DOHH2 (cell line): Measurements from ENCODE around the gene PDE3B.

Source experiments
- H3F3A ChIP-seq: fragments of 200-600 bp; sonication (generic), shearing (Covaris generic); 2 replicates; pipeline ENCODE4 v1.6.0; 2016; ENCODE audit warnings: antibody characterized with exemption, mild to moderate bottlenecking; ENCODE audit not compliant: control insufficient read depth, insufficient read depth
- H3K27ac ChIP-seq: fragments of 200-600 bp; sonication (generic); 2 replicates; pipeline ENCODE4 v1.5.1; 2014; ENCODE audit warnings: low read depth, mild to moderate bottlenecking, low read length, moderate library complexity
- H3K27me3 ChIP-seq: fragments of 200-600 bp; sonication (generic); 2 replicates; pipeline ENCODE4 v1.6.1; 2014; ENCODE audit warnings: mild to moderate bottlenecking, low read length, mixed read lengths; ENCODE audit not compliant: control insufficient read depth
- H3K36me3 ChIP-seq: fragments of 200-600 bp; sonication (generic); 2 replicates; pipeline ENCODE4 v1.6.1; 2014; ENCODE audit warnings: mild to moderate bottlenecking, low read length, moderate library complexity, mixed read lengths; ENCODE audit not compliant: control insufficient read depth
- H3K4me1 ChIP-seq: fragments of 200-600 bp; sonication (generic); 2 replicates; pipeline ENCODE4 v1.6.1; 2014; ENCODE audit warnings: mild to moderate bottlenecking, low read length, mixed read lengths; ENCODE audit not compliant: control insufficient read depth
- H3K4me2 ChIP-seq: fragments of 200-600 bp; sonication (generic); 2 replicates; pipeline ENCODE4 v1.6.0; 2014; ENCODE audit warnings: mild to moderate bottlenecking, low read length, moderate library complexity
- H3K4me3 ChIP-seq: fragments of 200-600 bp; sonication (generic); 2 replicates; pipeline ENCODE4 v1.5.1; 2014; ENCODE audit warnings: mild to moderate bottlenecking, low read length, mixed read lengths
- H3K79me2 ChIP-seq: fragments of 200-600 bp; sonication (generic); 2 replicates; pipeline ENCODE4 v1.6.1; 2014; ENCODE audit warnings: mild to moderate bottlenecking, low read length, mixed read lengths; ENCODE audit not compliant: control insufficient read depth
- H3K9me2 ChIP-seq: fragments of 200-600 bp; sonication (generic); replicated peaks from 2 replicates; pipeline ENCODE4 v1.6.1; 2014; ENCODE audit warnings: mild to moderate bottlenecking, low read length, mixed read lengths; ENCODE audit not compliant: control insufficient read depth
- H3K9me3 ChIP-seq: fragments of 200-600 bp; sonication (generic); 2 replicates; pipeline ENCODE4 v1.6.1; 2014; ENCODE audit warnings: antibody characterized with exemption, low read length, mixed read lengths; ENCODE audit not compliant: control insufficient read depth, insufficient read depth
- H4K20me1 ChIP-seq: fragments of 200-600 bp; sonication (generic); 2 replicates; pipeline ENCODE4 v1.6.0; 2014; ENCODE audit warnings: low read depth, mild to moderate bottlenecking, antibody characterized with exemption, low read length, moderate library complexity; ENCODE audit not compliant: control insufficient read depth, insufficient read depth
- EZH2phosphoT487 ChIP-seq: fragments of 200-600 bp; sonication (generic); IDR thresholded peaks from 2 replicates; pipeline ENCODE4 v1.6.1; 2017; ENCODE audit warnings: borderline replicate concordance, mild to moderate bottlenecking, antibody characterized with exemption, low read length, moderate library complexity, mixed read lengths
- TF ChIP-seq, protein P1 (sequence below): fragments of 200-600 bp; sonication (generic); IDR thresholded peaks from one replicate; pipeline ENCODE4 v1.5.1; 2014; ENCODE audit warnings: antibody characterized with exemption, mild to moderate bottlenecking, low read depth, low read length; ENCODE audit not compliant: poor library complexity, severe bottlenecking

PDE3B gene

DNA sequence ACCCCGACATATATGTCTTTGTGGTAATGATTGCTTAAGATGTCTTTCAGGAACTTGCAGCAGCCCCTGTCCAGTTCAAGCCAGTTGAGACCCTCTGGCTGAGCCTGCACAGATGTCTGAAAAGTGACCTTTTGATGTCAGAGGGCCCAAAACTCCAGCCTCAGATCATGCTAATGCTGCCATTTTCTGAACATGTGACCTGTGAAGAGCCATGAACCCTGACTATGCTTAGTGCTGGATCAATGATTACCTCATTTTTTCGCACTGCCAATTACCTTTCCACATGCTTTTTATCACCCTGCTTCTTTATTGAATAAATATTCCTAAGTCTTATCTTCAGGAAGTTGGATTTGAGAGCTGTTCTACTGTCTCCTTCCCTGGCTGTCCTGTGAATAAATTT, 255.3 kb downstream of the PDE3B start:
- Histone ChIP-seq H3K4me3 (no peak overlapping the region), H3K79me2 (no peaks in the 10 kb centered on the region), H3K9me2 (no peaks in the 10 kb centered on the region), H4K20me1 (no peaks in the 10 kb centered on the region), H3K9me3 (no peaks in the 10 kb centered on the region), H3K27ac (no peak overlapping the region), H3K4me2 (no peak overlapping the region), H3F3A (0 out of 2 replicates have a peak, but pooled peaks cover 3% of the 10 kb centered on the region), H3K36me3 (no peaks in the 10 kb centered on the region), H3K4me1 (peaks cover 23% of the 10 kb centered on the region), H3K27me3 (no peaks in the 10 kb centered on the region)
- no peak for TF ChIP-seq EZH2phosphoT487
- TF ChIP-seq, protein P1, sequence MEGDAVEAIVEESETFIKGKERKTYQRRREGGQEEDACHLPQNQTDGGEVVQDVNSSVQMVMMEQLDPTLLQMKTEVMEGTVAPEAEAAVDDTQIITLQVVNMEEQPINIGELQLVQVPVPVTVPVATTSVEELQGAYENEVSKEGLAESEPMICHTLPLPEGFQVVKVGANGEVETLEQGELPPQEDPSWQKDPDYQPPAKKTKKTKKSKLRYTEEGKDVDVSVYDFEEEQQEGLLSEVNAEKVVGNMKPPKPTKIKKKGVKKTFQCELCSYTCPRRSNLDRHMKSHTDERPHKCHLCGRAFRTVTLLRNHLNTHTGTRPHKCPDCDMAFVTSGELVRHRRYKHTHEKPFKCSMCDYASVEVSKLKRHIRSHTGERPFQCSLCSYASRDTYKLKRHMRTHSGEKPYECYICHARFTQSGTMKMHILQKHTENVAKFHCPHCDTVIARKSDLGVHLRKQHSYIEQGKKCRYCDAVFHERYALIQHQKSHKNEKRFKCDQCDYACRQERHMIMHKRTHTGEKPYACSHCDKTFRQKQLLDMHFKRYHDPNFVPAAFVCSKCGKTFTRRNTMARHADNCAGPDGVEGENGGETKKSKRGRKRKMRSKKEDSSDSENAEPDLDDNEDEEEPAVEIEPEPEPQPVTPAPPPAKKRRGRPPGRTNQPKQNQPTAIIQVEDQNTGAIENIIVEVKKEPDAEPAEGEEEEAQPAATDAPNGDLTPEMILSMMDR = no peak

DNA sequence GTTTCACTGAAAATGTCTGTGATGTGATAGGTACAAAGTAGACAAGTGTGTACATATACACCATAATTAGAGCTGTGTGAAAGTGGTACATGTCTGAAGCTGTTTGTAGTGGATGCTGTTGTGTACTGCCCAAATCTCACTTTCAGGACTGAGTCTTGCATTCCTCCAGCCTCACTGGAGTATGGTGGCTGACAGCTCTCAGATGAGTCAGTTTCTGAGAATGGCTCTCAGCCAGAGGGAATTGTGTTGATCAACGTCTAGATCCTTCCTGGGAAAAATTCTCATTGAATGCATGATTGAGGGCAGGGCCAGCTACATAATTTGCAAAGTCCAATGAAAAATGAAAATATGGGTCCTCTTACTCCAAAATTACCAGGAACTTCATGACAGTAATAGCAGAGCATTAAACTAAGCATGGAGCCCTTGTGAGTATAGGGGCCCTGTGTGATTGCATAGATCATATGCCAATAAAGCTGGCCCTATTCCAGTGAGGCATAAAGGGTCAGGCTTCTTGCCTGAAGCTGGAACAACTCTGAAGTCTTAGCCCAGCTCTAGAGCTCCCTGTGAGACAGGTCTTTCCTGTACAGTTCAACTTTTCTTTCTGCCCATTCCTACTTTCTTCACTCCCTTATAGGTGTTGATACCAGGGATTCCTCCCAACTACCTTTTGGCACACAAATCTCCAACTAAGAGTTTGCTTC, 259.2 kb downstream of the PDE3B start:
- Histone ChIP-seq H3K27ac (no peak overlapping the region), H3F3A (peaks cover 16% of the 10 kb centered on the region; the same call in 1 of the 2 replicates), H3K4me1 (peaks cover 39% of the 10 kb centered on the region), H3K27me3 (no peaks in the 10 kb centered on the region), H3K79me2 (no peaks in the 10 kb centered on the region), H3K36me3 (no peaks in the 10 kb centered on the region), H3K4me2 (no peak overlapping the region), H3K9me2 (no peaks in the 10 kb centered on the region), H3K4me3 (no peak overlapping the region), H4K20me1 (no peaks in the 10 kb centered on the region), H3K9me3 (no peaks in the 10 kb centered on the region)
- TF ChIP-seq, protein P1 = no peak
- TF ChIP-seq EZH2phosphoT487 = no peak

GRCh38 chr11:14904745-14905103, 261.1 kb downstream of the PDE3B start:
- Histone ChIP-seq H4K20me1 (no peaks in the 10 kb centered on the region), H3K36me3 (no peaks in the 10 kb centered on the region), H3K4me3 (peak overlapping the region; percentile 88), H3K4me2 (peak overlapping the region; percentile 95), H3K9me3 (no peaks in the 10 kb centered on the region), H3F3A (peaks cover 19% of the 10 kb centered on the region; the same call in 1 of the 2 replicates), H3K4me1 (peaks cover 50% of the 10 kb centered on the region), H3K27me3 (no peaks in the 10 kb centered on the region), H3K9me2 (no peaks in the 10 kb centered on the region), H3K79me2 (no peaks in the 10 kb centered on the region), H3K27ac (peak overlapping the region; percentile 82)
- no peak for TF ChIP-seq EZH2phosphoT487
- TF ChIP-seq, protein P1 = peak; percentile 79
